Skeletal muscle tissue (tissue), 4 donors: ENCODE results near the gene RAB31. TPM values are rescaled to one million over a fixed set of nuclear protein-coding genes. Genes with fewer than 3 reads are reported as not detected.

Experiments used
- H3K27ac ChIP-seq: one replicate; pipeline ENCODE4 v1.7.0; 2013; ENCODE audit warnings: mild to moderate bottlenecking, low read depth, low read length, inconsistent platforms
- H3K27me3 ChIP-seq, 3 donors: one replicate each; pipeline ENCODE4 v1.7.0; 2013; ENCODE audit warnings: low read length in 3 of 3; ENCODE audit not compliant: control insufficient read depth in 3 of 3, insufficient read depth in 3 of 3
- H3K36me3 ChIP-seq, 3 donors: one replicate each; pipeline ENCODE4 v1.7.0; 2013; ENCODE audit warnings: low read length in 3 of 3; ENCODE audit not compliant: control insufficient read depth in 3 of 3, insufficient read depth in 3 of 3
- H3K4me1 ChIP-seq, 3 donors: one replicate each; pipeline ENCODE4 v1.7.0; 2013; ENCODE audit warnings: low read length in 3 of 3, mild to moderate bottlenecking in 3 of 3; ENCODE audit not compliant: control insufficient read depth in 3 of 3, insufficient read depth in 3 of 3
- H3K4me3 ChIP-seq, 3 donors: one replicate each; pipeline ENCODE4 v1.7.0; 2013; ENCODE audit warnings: low read length in 3 of 3
- H3K9ac ChIP-seq, 3 donors: one replicate each; pipeline ENCODE4 v1.7.0; 2013; ENCODE audit warnings: low read length in 3 of 3, mild to moderate bottlenecking in 3 of 3, moderate library complexity in 2 of 3, low read depth in 1 of 3
- H3K9me3 ChIP-seq, 3 donors: one replicate each; pipeline ENCODE4 v1.7.0; 2013; ENCODE audit warnings: low read length in 3 of 3; ENCODE audit not compliant: control insufficient read depth in 3 of 3
- total RNA-seq: library from RNA; depleted of rRNA; stranded (reverse); fragments of >200 nt; gene quantifications from one replicate; pipeline ENCODE4 v1.2.3, GENCODE V29; 2014
- donor health status: Osteomylitis.

The RAB31 gene
- total RNA-seq, 1 donor from 2014 or later, result 16.7 TPM

- peak overlapping the region; percentile 81 for H3K27ac ChIP-seq
Observed at GRCh38 chr18:9841752-9842151, 133.7 kb downstream of the RAB31 start.

GRCh38 chr18:9842448-9842847 lies 134.3 kb downstream of the RAB31 start:
- H3K27ac ChIP-seq, result peak overlapping the region; percentile 81

More at GRCh38 chr18:9841752-9842151, 133.7 kb downstream of the RAB31 start:
- H3K36me3 ChIP-seq, result no peaks in the 10 kb centered on the region
- peak overlapping the region in 1 of 3 donors; percentile 25 for H3K9ac ChIP-seq
- peak overlapping the region in 1 of 3 donors; percentile 16 for H3K4me3 ChIP-seq
- H3K4me1 ChIP-seq, result peaks cover 41 to 58% (median 42%) of the 10 kb centered on the region in 3 donors
- H3K9me3 ChIP-seq, result no peaks in the 10 kb centered on the region
- H3K27me3 ChIP-seq, result no peaks in the 10 kb centered on the region

GRCh38 chr18:9845256-9845655 lies 137.2 kb downstream of the RAB31 start:
- Histone ChIP-seq H3K9ac (no peak overlapping the region), H3K27me3 (no peaks in the 10 kb centered on the region), H3K4me1 (peaks cover 33 to 46% (median 46%) of the 10 kb centered on the region in 3 donors), H3K4me3 (no peak overlapping the region), H3K9me3 (no peaks in the 10 kb centered on the region), H3K27ac (no peak overlapping the region), H3K36me3 (no peaks in the 10 kb centered on the region)

More at GRCh38 chr18:9842448-9842847, 134.3 kb downstream of the RAB31 start:
- Histone ChIP-seq H3K9me3 (no peaks in the 10 kb centered on the region), H3K36me3 (no peaks in the 10 kb centered on the region), H3K9ac (no peak overlapping the region), H3K27me3 (no peaks in the 10 kb centered on the region), H3K4me3 (no peak overlapping the region), H3K4me1 (peaks cover 46 to 62% (median 46%) of the 10 kb centered on the region in 3 donors)

GRCh38 chr18:9846162-9846925 lies 138.2 kb downstream of the RAB31 start:
- peak overlapping the region in 2 of 3 donors; percentile 30 to 54 for H3K4me3 ChIP-seq
- peaks cover 33 to 46% (median 43%) of the 10 kb centered on the region in 3 donors for H3K4me1 ChIP-seq
- no peaks in the 10 kb centered on the region for H3K27me3 ChIP-seq
- H3K9me3 ChIP-seq, result no peaks in the 10 kb centered on the region
- no peaks in the 10 kb centered on the region for H3K36me3 ChIP-seq
- peak overlapping the region; percentile 9 to 63 (median 55) for H3K9ac ChIP-seq
- H3K27ac ChIP-seq, result peak overlapping the region; percentile 61

GRCh38 chr18:9848170-9848879 lies 140.2 kb downstream of the RAB31 start:
- peak overlapping the region; percentile 74 to 79 (median 75) for H3K9ac ChIP-seq
- H3K4me1 ChIP-seq, result peaks cover 17 to 37% (median 30%) of the 10 kb centered on the region in 3 donors
- H3K27me3 ChIP-seq, result no peaks in the 10 kb centered on the region
- H3K36me3 ChIP-seq, result no peaks in the 10 kb centered on the region
- H3K27ac ChIP-seq, result peak overlapping the region; percentile 96
- H3K4me3 ChIP-seq, result no peak overlapping the region
- H3K9me3 ChIP-seq, result no peaks in the 10 kb centered on the region

GRCh38 chr18:9849407-9850283 lies 141.5 kb downstream of the RAB31 start:
- H3K4me1 ChIP-seq, result peaks cover 17 to 37% (median 30%) of the 10 kb centered on the region in 3 donors
- H3K36me3 ChIP-seq, result no peaks in the 10 kb centered on the region
- peak overlapping the region; percentile 1 to 41 (median 35) for H3K4me3 ChIP-seq
- H3K27me3 ChIP-seq, result no peaks in the 10 kb centered on the region
- peak overlapping the region; percentile 96 for H3K27ac ChIP-seq
- H3K9me3 ChIP-seq, result no peaks in the 10 kb centered on the region
- peak overlapping the region; percentile 74 to 79 (median 75) for H3K9ac ChIP-seq

- H3K27ac ChIP-seq, result peak overlapping the region; percentile 96
- H3K4me3 ChIP-seq, result peak overlapping the region in 2 of 3 donors; percentile 35 to 41
Observed at GRCh38 chr18:9850309-9850708, 142.2 kb downstream of the RAB31 start.

GRCh38 chr18:9851511-9851910 lies 143.4 kb downstream of the RAB31 start:
- H3K9me3 ChIP-seq, result no peaks in the 10 kb centered on the region
- H3K4me3 ChIP-seq, result no peak overlapping the region
- peaks cover 16 to 41% (median 33%) of the 10 kb centered on the region in 3 donors for H3K4me1 ChIP-seq
- no peak overlapping the region for H3K27ac ChIP-seq
- H3K36me3 ChIP-seq, result no peaks in the 10 kb centered on the region
- H3K27me3 ChIP-seq, result no peaks in the 10 kb centered on the region
- H3K9ac ChIP-seq, result no peak overlapping the region

More at GRCh38 chr18:9850309-9850708, 142.2 kb downstream of the RAB31 start:
- no peaks in the 10 kb centered on the region for H3K27me3 ChIP-seq
- no peaks in the 10 kb centered on the region for H3K36me3 ChIP-seq
- H3K9ac ChIP-seq, result peak overlapping the region in 2 of 3 donors; percentile 23 to 79
- H3K9me3 ChIP-seq, result no peaks in the 10 kb centered on the region
- peaks cover 17 to 38% (median 32%) of the 10 kb centered on the region in 3 donors for H3K4me1 ChIP-seq

GRCh38 chr18:9852266-9853081 lies 144.4 kb downstream of the RAB31 start:
- Histone ChIP-seq H3K36me3 (no peaks in the 10 kb centered on the region), H3K9ac (no peak overlapping the region), H3K4me1 (peaks cover 14 to 38% (median 27%) of the 10 kb centered on the region in 3 donors), H3K4me3 (no peak overlapping the region), H3K27me3 (no peaks in the 10 kb centered on the region), H3K27ac (no peak overlapping the region), H3K9me3 (no peaks in the 10 kb centered on the region)
